Panc1 (cell line): Measurements from ENCODE around the gene FUNDC2.
"Not testable (repeated sequence)": the region's sequence is repeated elsewhere in the genome, so short reads cannot be mapped to it uniquely, and the experiment has no call there.

Experiments used
- POLR2AphosphoS5 ChIP-seq: IDR thresholded peaks from 2 replicates; pipeline ENCODE4 v1.6.1; 2012; ENCODE audit warnings: mild to moderate bottlenecking, low read depth, low read length, moderate library complexity
- REST ChIP-seq, 2 experiments: IDR thresholded peaks; 2 replicates each; pipeline ENCODE4 v1.6.1; 2011 to 2012; ENCODE audit warnings: low read depth in 2 of 2, control low read depth in 1 of 2, low read length in 1 of 2, mild to moderate bottlenecking in 1 of 2, moderate library complexity in 1 of 2; ENCODE audit not compliant: insufficient read depth in 1 of 2
- SIN3A ChIP-seq: IDR thresholded peaks from 2 replicates; pipeline ENCODE4 v1.6.1; 2012; ENCODE audit warnings: low read depth, mild to moderate bottlenecking, low read length, moderate library complexity, borderline replicate concordance; ENCODE audit not compliant: insufficient read depth
- TCF7L2 ChIP-seq: IDR thresholded peaks from 2 replicates; pipeline ENCODE4 v1.6.1; 2011; ENCODE audit warnings: mild to moderate bottlenecking, low read depth, low read length, inconsistent platforms
- TF ChIP-seq, protein P1 (sequence below): fragments of 450-650 bp; IDR thresholded peaks from 2 replicates; pipeline ENCODE4 v1.5.1; 2017; ENCODE audit warnings: mild to moderate bottlenecking

DNA sequence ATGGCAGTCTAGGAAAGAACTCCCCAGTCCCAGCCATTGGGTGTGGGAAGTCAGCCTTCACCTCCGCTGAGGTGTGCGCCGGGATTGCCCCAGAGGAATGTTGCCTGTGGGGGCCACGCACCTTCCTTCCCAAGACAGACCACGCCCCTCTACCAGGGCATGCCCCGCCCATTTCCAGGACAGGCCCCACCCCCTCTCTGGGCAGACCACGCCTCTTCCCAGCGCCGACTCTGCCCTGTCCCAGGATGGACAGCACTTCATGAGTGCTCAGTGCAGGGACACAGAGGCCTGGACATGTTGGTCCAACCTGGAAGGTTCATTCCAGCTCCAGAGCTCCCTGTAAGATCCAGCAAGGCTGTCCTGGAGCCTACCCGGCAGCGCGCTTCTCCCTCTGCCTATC, 18.1 kb upstream of the FUNDC2 start:
- TF ChIP-seq, protein P1, sequence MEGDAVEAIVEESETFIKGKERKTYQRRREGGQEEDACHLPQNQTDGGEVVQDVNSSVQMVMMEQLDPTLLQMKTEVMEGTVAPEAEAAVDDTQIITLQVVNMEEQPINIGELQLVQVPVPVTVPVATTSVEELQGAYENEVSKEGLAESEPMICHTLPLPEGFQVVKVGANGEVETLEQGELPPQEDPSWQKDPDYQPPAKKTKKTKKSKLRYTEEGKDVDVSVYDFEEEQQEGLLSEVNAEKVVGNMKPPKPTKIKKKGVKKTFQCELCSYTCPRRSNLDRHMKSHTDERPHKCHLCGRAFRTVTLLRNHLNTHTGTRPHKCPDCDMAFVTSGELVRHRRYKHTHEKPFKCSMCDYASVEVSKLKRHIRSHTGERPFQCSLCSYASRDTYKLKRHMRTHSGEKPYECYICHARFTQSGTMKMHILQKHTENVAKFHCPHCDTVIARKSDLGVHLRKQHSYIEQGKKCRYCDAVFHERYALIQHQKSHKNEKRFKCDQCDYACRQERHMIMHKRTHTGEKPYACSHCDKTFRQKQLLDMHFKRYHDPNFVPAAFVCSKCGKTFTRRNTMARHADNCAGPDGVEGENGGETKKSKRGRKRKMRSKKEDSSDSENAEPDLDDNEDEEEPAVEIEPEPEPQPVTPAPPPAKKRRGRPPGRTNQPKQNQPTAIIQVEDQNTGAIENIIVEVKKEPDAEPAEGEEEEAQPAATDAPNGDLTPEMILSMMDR = not testable (repeated sequence)
- not testable (repeated sequence) for TF ChIP-seq POLR2AphosphoS5; TCF7L2; REST (IDR thresholded peaks at IDR 0.05; ENCODE audit: insufficient read depth in 1 of 2, low read depth in 2 of 2, low read length in 1 of 2); SIN3A
